K562 (cell line): ENCODE results near the gene CDK14. TPM values are rescaled to one million over a fixed set of nuclear protein-coding genes. Genes with fewer than 3 reads are reported as not detected.
A peak's percentile ranks its signal among the peaks of the same experiment; 100 is the strongest.

Experiments
- ATAC-seq: fragments of 200-7000 bp; cut with Tn5 transposase; 3 replicates; pipeline ENCODE4 v1.9.1; 2020; ENCODE audit warnings: moderate library complexity
- BruUV-seq: library from RNA; stranded (reverse); fragments of 400-500 nt; replicated peaks from 2 replicates; lab custom pipeline; 2021; lab: Mats Ljungman, UMichigan
- CTCF ChIA-PET: fragments of 300-600 bp; formaldehyde crosslinking; extraction: SDS; loops from one replicate; lab custom pipeline; 2021; ENCODE audit warnings: low intra/inter-chr PET ratio; lab: Yijun Ruan, JAX
- POLR2A ChIA-PET: fragments of 300-600, 350-650 bp; sonication (Branson Sonifier 250); formaldehyde crosslinking; extraction: SDS; loops from one replicate; lab custom pipeline; 2021; ENCODE audit warnings: antibody characterized with exemption, inconsistent platforms; lab: Yijun Ruan, JAX
- DNase-seq, 4 experiments: peaks; one replicate each; pipeline versions ENCODE4 v3.0.0 to v3.0.0-alpha.2; 2011 to 2018; ENCODE audit warnings: low spot score in 3 of 4, mixed read lengths in 3 of 4; ENCODE audit errors: extremely low read depth in 1 of 4
- FAIRE-seq: peaks from 2 replicates; lab custom pipeline; 2011; peaks lifted over from hg19 to GRCh38; lab: Jason Lieb, UNC
- H2AFZ ChIP-seq: 2 replicates; pipeline ENCODE4 v1.6.0; 2011; ENCODE audit warnings: low read depth, low read length, control low read depth, inconsistent platforms
- H3K27ac ChIP-seq: fragments of 200-600 bp; 3 replicates; pipeline ENCODE4 v1.8.0; 2011; ENCODE audit warnings: low read depth, mild to moderate bottlenecking, control low read depth, inconsistent platforms, low read length, moderate library complexity, mixed read lengths; ENCODE audit errors: extremely low read depth
- H3K27me3 ChIP-seq, 2 experiments: fragments of 300-600 bp in 1 of 2; 2 replicates in 1 of 2; 3 replicates in 1 of 2; pipeline versions ENCODE4 v1.6.0 to v1.8.0; 2011; ENCODE audit warnings: inconsistent platforms in 2 of 2, low read length in 2 of 2, mild to moderate bottlenecking in 1 of 2, mixed read lengths in 1 of 2, moderate library complexity in 1 of 2; ENCODE audit not compliant: control insufficient read depth in 2 of 2, insufficient read depth in 2 of 2
- H3K36me3 ChIP-seq: fragments of 300-600 bp; 3 replicates; pipeline ENCODE4 v1.8.0; 2011; ENCODE audit warnings: mild to moderate bottlenecking, low read length, inconsistent platforms; ENCODE audit not compliant: control insufficient read depth, insufficient read depth
- H3K4me1 ChIP-seq, 2 experiments: fragments of 200-600 bp in 1 of 2; replicated peaks in 1 of 2; 2 replicates in 1 of 2; 3 replicates in 1 of 2; pipeline versions ENCODE4 v1.5.1 to v1.8.0; 2011; ENCODE audit warnings: inconsistent platforms in 2 of 2, low read length in 2 of 2, mild to moderate bottlenecking in 1 of 2, mixed read lengths in 1 of 2, moderate library complexity in 1 of 2; ENCODE audit not compliant: control insufficient read depth in 2 of 2, insufficient read depth in 2 of 2
- H3K4me2 ChIP-seq: 2 replicates; pipeline ENCODE4 v1.6.1; 2011; ENCODE audit warnings: low read length, control low read depth, inconsistent platforms, mixed read lengths; ENCODE audit not compliant: insufficient read depth
- H3K4me3 ChIP-seq: fragments of 200-600 bp; sonication (generic), shearing (Covaris generic); 2 replicates; pipeline ENCODE4 v1.5.1; 2016; ENCODE audit warnings: control low read depth, inconsistent platforms
- H3K79me2 ChIP-seq: fragments of 200-600 bp; 3 replicates; pipeline ENCODE4 v1.8.0; 2011; ENCODE audit warnings: low read length, inconsistent platforms; ENCODE audit not compliant: control insufficient read depth, insufficient read depth
- H3K9ac ChIP-seq, 2 experiments: 2 replicates each; pipeline versions ENCODE4 v1.6.0 to v1.6.1; 2011; ENCODE audit warnings: low read depth in 2 of 2, low read length in 2 of 2, control low read depth in 1 of 2, inconsistent platforms in 1 of 2, mild to moderate bottlenecking in 1 of 2, mixed read lengths in 1 of 2; ENCODE audit not compliant: insufficient read depth in 1 of 2
- H3K9me1 ChIP-seq: one replicate; pipeline ENCODE4 v1.6.0; 2011; ENCODE audit warnings: inconsistent platforms, mild to moderate bottlenecking, low read length, moderate library complexity; ENCODE audit not compliant: control insufficient read depth, insufficient read depth
- H3K9me3 ChIP-seq: replicated peaks from 2 replicates; pipeline ENCODE4 v1.5.1; 2011; ENCODE audit warnings: low read depth, low read length, inconsistent platforms; ENCODE audit not compliant: control insufficient read depth, insufficient read depth
- H4K20me1 ChIP-seq: replicated peaks from 2 replicates; pipeline ENCODE4 v1.6.1; 2011; ENCODE audit warnings: low read length, inconsistent platforms, mixed read lengths; ENCODE audit not compliant: control insufficient read depth, insufficient read depth
- BRF1 ChIP-seq: IDR thresholded peaks from 3 replicates; pipeline ENCODE4 v1.6.1; 2011; ENCODE audit warnings: borderline replicate concordance, mild to moderate bottlenecking; ENCODE audit not compliant: insufficient read length; ENCODE audit errors: extremely low read depth
- GATA2 ChIP-seq: sonication (generic); formaldehyde crosslinking; IDR thresholded peaks from 2 replicates; pipeline ENCODE4 v1.4.0; 2020; ENCODE audit warnings: mild to moderate bottlenecking, missing genetic modification reagents
- LARP7 ChIP-seq: fragments of 450-650 bp; IDR thresholded peaks from 2 replicates; pipeline ENCODE4 v1.6.1; 2016
- NBN ChIP-seq: fragments of 450-650 bp; IDR thresholded peaks from 2 replicates; pipeline ENCODE4 v1.6.1; 2016; ENCODE audit warnings: low read depth, mild to moderate bottlenecking
- NCOA1 ChIP-seq: fragments of 450-650 bp; IDR thresholded peaks from 2 replicates; pipeline ENCODE4 v1.6.1; 2016; ENCODE audit warnings: low read depth
- SMAD2 ChIP-seq: fragments of 150-350 bp; IDR thresholded peaks from 2 replicates; pipeline ENCODE4 v1.6.1; 2014; ENCODE audit warnings: low read depth, mild to moderate bottlenecking, low read length
- ZNF445 ChIP-seq: fragments of 250-450 bp; sonication (Bioruptor Pico); IDR thresholded peaks from 2 replicates; pipeline ENCODE4 v1.4.0; 2020; ENCODE audit warnings: low read depth, mild to moderate bottlenecking, moderate library complexity
- WGBS: fragments of 100-300 bp; shearing (Covaris generic); methylation state at CpG from one replicate; pipeline ENCODE4 v1.1.6; 2016; ENCODE audit warnings: low coverage, mixed read lengths; ENCODE audit not compliant: insufficient coverage; ENCODE audit errors: missing lambda C conversion rate; 5-methylcytosine and 5-hydroxymethylcytosine counted together
- in situ Hi-C: fragments of 300-500 bp; cut with MboI; formaldehyde crosslinking; loops from 4 replicates; pipeline ENCODE4 v1.15.0; 2018; ENCODE audit warnings: inconsistent platforms, mixed read lengths
- intact Hi-C: fragments of 100-400 bp; cut with micrococcal nuclease; formaldehyde crosslinking; loops from 2 replicates; pipeline ENCODE4 v1.14.2; 2022
- polyA plus RNA-seq, 8 experiments: library from polyadenylated mRNA; depleted of rRNA in 4 of 8; stranded (reverse) in 5 of 8; unstranded in 3 of 8; fragments of >200 nt; fragmentation: Nextera tagmentation in 2 of 8; fragmentation: Illumina TruSeq in 1 of 8; extraction: Ambion mirVana in 2 of 8; extraction: Trizol in 1 of 8; gene quantifications; 2 replicates each; pipeline versions ENCODE4 v1.2.1 to v1.2.3, GENCODE V29; 2011 to 2014; ENCODE audit warnings: inconsistent platforms in 1 of 8, missing spikeins in 1 of 8
- total RNA-seq, 7 experiments: library from RNA; depleted of rRNA in 6 of 7; stranded (reverse); fragments of >200 nt in 6 of 7; fragmentation: Illumina TruSeq in 2 of 7; extraction: Trizol in 2 of 7; gene quantifications; 2 replicates each; pipeline versions ENCODE4 v1.2.1 to v1.2.3, GENCODE V29; 2011 to 2021; ENCODE audit warnings: low replicate concordance in 1 of 7
- TF ChIP-seq, protein P1 (sequence below): fragments of 250-450 bp; sonication (Bioruptor Pico); IDR thresholded peaks from 2 replicates; pipeline ENCODE4 v1.5.1; 2021; ENCODE audit warnings: mild to moderate bottlenecking
- TF ChIP-seq, protein P2 (sequence below): fragments of 250-450 bp; sonication (Bioruptor Pico); IDR thresholded peaks from 2 replicates; pipeline ENCODE4 v1.8.0; 2022; ENCODE audit warnings: inconsistent platforms, mild to moderate bottlenecking, moderate library complexity, borderline replicate concordance
- TF ChIP-seq, protein P3 (sequence below): sonication (generic); formaldehyde crosslinking; IDR thresholded peaks from 2 replicates; pipeline ENCODE4 v1.8.0; 2022; ENCODE audit warnings: mild to moderate bottlenecking, missing genetic modification reagents
- TF ChIP-seq, protein P4 (sequence below): sonication (generic); formaldehyde crosslinking; IDR thresholded peaks from 2 replicates; pipeline ENCODE4 v1.8.0; 2022; ENCODE audit warnings: missing genetic modification reagents, mild to moderate bottlenecking, borderline replicate concordance

CDK14 gene
- total and polyA plus RNA-seq, 9 of the 15 experiments (the other 6 are each of a cell fraction or from before 2014, with no cell fraction given), result 0.03 to 0.91 (median 0.16) TPM

DNA sequence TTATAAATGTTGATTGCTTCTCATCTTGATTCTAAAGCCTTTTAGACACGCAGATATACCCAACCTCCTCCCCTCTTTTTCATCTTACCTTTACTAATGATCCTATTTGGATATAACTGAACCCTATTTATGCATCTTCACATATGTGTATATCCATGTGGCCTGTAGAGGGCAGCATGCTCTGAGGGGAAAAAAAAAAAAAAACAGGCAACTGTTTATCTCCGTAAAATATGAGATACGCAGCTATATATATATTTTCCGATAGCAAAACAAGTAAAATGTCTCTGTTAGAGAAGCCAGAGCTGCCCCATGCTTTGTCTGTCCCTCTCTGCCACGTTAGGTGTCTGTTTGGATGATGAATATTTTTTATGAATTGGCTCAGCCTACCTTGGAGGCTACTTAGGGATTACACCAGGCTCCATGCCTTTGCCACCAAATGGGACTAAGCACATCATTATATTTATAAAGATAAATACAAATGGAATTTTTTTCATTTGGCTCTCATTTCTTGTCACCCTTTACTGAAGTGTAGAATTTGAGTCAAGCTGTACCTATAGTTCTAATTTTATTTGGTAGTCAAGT, 493.4 kb downstream of the CDK14 start:
- in situ Hi-C loops, result loop anchor here (5.0 kb wide), 1 partner anchor 548 kb away; no protein-coding TSS in a partner anchor
- BruUV-seq, result no TSS peak
- no peaks in the 10 kb centered on the region for H3K9me1 ChIP-seq
- H3K9me3 ChIP-seq, result no peaks in the 10 kb centered on the region
- ATAC-seq (peak; percentile 93), DNase-seq (peak; percentile 32 to 54 (median 36)), FAIRE-seq (peak; percentile 32)
- no peaks in the 10 kb centered on the region for H4K20me1 ChIP-seq
- H2AFZ ChIP-seq, result peak overlapping the region; percentile 60; the same call in 1 of the 2 replicates
- no peak overlapping the region for H3K27ac ChIP-seq
- H3K4me2 ChIP-seq, result peak overlapping the region; percentile 67
- CTCF ChIA-PET, result interaction anchor here (0.6 to 1.6 kb wide), 5 partner anchors 13 to 695 kb away, joined by 3 to 6 read pairs (median 3); no protein-coding TSS in a partner anchor
- H3K79me2 ChIP-seq, result no peaks in the 10 kb centered on the region
- H3K36me3 ChIP-seq, result no peaks in the 10 kb centered on the region
- 2% methylated on average over 5 of the region's 5 CpGs for WGBS
- H3K4me1 ChIP-seq, result no peaks in the 10 kb centered on the region
- H3K9ac ChIP-seq, result no peak overlapping the region
- H3K27me3 ChIP-seq, result peaks cover 2 to 5% of the 10 kb centered on the region in 2 experiments; a peak in 1 of 5 replicates
- POLR2A ChIA-PET, result no interaction called here
- no peak overlapping the region for H3K4me3 ChIP-seq
- intact Hi-C loops, result loop anchor here (1.0 to 10.0 kb wide), 4 partner anchors 345 to 765 kb away; no protein-coding TSS in a partner anchor
- TF ChIP-seq GATA2 (no peak), SMAD2 (no peak), BRF1 (no peak), LARP7 (no peak), NCOA1 (no peak), ZNF445 (CRISPR knock-in tag) (no peak), NBN (0 out of 2 replicates have a peak, but pooled peaks have one; percentile 39)
- TF ChIP-seq, protein P1, sequence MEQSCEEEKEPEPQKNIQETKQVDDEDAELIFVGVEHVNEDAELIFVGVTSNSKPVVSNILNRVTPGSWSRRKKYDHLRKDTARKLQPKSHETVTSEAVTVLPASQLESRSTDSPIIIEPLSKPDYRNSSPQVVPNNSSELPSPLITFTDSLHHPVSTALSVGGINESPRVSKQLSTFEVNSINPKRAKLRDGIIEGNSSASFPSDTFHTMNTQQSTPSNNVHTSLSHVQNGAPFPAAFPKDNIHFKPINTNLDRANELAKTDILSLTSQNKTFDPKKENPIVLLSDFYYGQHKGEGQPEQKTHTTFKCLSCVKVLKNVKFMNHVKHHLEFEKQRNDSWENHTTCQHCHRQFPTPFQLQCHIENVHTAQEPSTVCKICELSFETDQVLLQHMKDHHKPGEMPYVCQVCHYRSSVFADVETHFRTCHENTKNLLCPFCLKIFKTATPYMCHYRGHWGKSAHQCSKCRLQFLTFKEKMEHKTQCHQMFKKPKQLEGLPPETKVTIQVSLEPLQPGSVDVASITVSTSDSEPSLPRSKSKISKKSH (CRISPR knock-in tag), result no peak
- TF ChIP-seq, protein P2, sequence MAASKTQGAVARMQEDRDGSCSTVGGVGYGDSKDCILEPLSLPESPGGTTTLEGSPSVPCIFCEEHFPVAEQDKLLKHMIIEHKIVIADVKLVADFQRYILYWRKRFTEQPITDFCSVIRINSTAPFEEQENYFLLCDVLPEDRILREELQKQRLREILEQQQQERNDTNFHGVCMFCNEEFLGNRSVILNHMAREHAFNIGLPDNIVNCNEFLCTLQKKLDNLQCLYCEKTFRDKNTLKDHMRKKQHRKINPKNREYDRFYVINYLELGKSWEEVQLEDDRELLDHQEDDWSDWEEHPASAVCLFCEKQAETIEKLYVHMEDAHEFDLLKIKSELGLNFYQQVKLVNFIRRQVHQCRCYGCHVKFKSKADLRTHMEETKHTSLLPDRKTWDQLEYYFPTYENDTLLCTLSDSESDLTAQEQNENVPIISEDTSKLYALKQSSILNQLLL (CRISPR knock-in tag), result no peak
- TF ChIP-seq, protein P3, sequence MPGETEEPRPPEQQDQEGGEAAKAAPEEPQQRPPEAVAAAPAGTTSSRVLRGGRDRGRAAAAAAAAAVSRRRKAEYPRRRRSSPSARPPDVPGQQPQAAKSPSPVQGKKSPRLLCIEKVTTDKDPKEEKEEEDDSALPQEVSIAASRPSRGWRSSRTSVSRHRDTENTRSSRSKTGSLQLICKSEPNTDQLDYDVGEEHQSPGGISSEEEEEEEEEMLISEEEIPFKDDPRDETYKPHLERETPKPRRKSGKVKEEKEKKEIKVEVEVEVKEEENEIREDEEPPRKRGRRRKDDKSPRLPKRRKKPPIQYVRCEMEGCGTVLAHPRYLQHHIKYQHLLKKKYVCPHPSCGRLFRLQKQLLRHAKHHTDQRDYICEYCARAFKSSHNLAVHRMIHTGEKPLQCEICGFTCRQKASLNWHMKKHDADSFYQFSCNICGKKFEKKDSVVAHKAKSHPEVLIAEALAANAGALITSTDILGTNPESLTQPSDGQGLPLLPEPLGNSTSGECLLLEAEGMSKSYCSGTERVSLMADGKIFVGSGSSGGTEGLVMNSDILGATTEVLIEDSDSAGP (CRISPR knock-in tag), result no peak
- TF ChIP-seq, protein P4, sequence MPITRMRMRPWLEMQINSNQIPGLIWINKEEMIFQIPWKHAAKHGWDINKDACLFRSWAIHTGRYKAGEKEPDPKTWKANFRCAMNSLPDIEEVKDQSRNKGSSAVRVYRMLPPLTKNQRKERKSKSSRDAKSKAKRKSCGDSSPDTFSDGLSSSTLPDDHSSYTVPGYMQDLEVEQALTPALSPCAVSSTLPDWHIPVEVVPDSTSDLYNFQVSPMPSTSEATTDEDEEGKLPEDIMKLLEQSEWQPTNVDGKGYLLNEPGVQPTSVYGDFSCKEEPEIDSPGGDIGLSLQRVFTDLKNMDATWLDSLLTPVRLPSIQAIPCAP (CRISPR knock-in tag), result no peak
